GM12864 (cell line): ENCODE data around the gene RNF8.

Experiments used
- DNase-seq: peaks from one replicate; pipeline ENCODE4 v3.0.0-alpha.2; 2011; ENCODE audit warnings: low read depth
- H3K4me3 ChIP-seq: 2 replicates; pipeline ENCODE4 v1.5.1; 2011; ENCODE audit warnings: mild to moderate bottlenecking, low read depth, low read length, control low read depth
- TF ChIP-seq, protein P1 (sequence below): IDR thresholded peaks from 2 replicates; pipeline ENCODE4 v1.5.1; 2011; ENCODE audit warnings: low read depth, mild to moderate bottlenecking, moderate library complexity, low read length, control low read depth, inconsistent platforms; ENCODE audit errors: missing control alignments

The RNF8 gene

DNA sequence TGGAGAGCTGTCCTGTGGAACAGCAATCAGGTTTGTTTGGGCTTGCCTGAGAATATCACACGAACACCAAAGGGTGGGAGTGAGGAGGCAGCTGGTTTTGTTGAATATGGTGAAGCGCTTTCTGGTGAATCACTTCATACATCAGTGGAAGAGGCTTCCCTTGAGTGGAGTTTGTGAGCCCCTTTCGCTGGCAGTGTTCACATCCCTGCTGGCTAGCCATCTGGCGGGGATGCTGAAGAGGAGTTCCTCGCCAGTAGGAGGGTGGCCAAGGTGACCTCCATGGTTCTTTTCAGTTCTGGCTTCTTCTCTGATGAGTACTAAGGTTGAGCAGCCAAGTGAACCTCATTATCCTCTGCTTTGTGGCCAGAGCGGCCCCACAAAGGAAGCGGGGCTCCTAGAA is 37.7 kb upstream of the RNF8 start:
- DNase-seq, result no peak
- TF ChIP-seq, protein P1, sequence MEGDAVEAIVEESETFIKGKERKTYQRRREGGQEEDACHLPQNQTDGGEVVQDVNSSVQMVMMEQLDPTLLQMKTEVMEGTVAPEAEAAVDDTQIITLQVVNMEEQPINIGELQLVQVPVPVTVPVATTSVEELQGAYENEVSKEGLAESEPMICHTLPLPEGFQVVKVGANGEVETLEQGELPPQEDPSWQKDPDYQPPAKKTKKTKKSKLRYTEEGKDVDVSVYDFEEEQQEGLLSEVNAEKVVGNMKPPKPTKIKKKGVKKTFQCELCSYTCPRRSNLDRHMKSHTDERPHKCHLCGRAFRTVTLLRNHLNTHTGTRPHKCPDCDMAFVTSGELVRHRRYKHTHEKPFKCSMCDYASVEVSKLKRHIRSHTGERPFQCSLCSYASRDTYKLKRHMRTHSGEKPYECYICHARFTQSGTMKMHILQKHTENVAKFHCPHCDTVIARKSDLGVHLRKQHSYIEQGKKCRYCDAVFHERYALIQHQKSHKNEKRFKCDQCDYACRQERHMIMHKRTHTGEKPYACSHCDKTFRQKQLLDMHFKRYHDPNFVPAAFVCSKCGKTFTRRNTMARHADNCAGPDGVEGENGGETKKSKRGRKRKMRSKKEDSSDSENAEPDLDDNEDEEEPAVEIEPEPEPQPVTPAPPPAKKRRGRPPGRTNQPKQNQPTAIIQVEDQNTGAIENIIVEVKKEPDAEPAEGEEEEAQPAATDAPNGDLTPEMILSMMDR, result no peak
- no peak overlapping the region for H3K4me3 ChIP-seq

DNA sequence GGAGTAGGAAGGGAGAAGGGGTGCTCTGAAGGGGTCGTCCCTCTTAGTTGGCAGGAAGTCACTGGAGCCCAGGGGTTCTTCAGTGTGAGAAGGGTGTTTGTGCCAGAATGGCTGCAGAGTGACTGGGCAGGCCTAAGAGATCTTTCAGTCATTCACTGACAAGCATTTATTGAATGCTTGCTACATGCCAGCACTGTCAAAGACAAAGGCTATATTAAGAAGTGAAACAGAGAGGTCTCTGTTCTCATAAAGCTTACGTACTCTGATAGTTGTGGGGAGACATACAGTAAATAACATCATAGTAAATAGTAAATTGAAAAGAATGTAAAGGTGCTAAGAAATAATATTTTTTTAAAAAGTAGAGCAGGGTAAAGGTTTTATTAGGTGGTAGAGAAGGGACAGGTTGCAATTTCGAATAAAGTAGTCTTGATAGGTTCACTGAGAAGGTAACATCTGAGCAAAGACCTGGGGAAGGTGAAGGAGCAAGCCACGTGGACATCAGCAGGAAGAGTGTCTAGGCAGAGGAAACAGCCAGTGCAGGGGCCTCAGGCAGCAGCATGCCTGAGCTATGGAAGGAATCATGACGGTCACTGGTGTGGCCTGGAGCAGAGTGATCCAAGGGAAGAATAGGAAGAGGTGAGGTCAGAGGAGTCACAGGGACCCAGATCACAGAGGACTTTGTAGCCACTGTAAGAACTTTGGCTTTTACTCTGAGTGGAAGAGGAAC is 36.3 kb upstream of the RNF8 start:
- DNase-seq, result no peak
- TF ChIP-seq, protein P1, result no peak
- no peak overlapping the region for H3K4me3 ChIP-seq

DNA sequence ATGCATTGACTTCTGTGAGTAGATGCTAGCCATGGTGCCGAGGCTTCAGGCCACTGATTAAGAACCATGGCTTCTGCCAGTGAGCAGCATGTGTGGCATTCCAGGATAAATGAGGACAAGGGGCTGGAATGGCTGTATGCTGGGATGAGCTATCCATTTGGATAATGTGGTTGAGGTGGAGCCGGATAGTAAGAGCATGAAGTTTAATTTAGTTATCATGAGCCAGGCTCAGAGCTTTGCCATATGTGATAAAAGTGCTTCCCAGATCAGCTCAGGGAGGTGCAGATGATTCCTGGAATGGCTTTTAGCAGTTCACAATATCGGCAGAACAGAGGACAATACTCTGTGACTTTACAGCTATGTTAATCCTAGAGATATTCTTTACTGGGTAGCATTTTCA is 34.6 kb upstream of the RNF8 start:
- DNase-seq, result no peak
- TF ChIP-seq, protein P1, result no peak
- no peak overlapping the region for H3K4me3 ChIP-seq

GRCh38 chr6:37319856-37320480 is 33.8 kb upstream of the RNF8 start:
- H3K4me3 ChIP-seq, result no peak overlapping the region
- TF ChIP-seq, protein P1, result no peak

GRCh38 chr6:37320646-37321045 is 33.1 kb upstream of the RNF8 start:
- DNase-seq, result no peak
- H3K4me3 ChIP-seq, result no peak overlapping the region
- TF ChIP-seq, protein P1, result no peak

More at GRCh38 chr6:37319856-37320480, 33.8 kb upstream of the RNF8 start:
- no peak for DNase-seq

DNA sequence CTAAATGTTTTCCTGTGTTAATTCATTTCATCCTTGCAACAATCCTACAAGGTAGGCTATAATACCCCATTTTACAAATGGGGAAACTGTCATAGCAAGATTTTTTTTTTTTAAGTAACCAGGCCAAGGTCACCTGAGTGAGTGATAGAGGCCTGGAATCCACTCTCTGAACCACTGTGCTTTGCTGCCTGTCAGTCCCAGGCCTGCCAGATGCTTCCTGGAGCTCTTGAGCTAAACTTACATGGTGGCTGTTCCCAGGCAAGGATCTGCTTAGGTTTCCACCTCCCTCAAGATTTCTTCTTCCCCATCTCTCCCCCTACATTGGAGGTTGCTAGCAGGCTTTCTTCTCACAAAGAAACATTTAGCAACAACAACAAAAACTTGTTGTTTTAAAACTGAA is 32.7 kb upstream of the RNF8 start:
- TF ChIP-seq, protein P1, result no peak
- no peak for DNase-seq

More for the DNA sequence above, 32.7 kb upstream of the RNF8 start:
- H3K4me3 ChIP-seq, result no peak overlapping the region
